ENCODE data around the gene SCAANT1.

The SCAANT1 gene

GRCh38 chr3:63900459-63900858, 11.7 kb downstream of the SCAANT1 start:
- no peak for DNase-seq (ENCODE audit: low read depth in 3 of 3)

- no peak for DNase-seq (ENCODE audit: low read depth in 3 of 3)
Observed at GRCh38 chr3:63900010-63900409, 12.2 kb downstream of the SCAANT1 start.

- no peak for DNase-seq (ENCODE audit: low read depth in 3 of 3)
Observed at GRCh38 chr3:63896332-63897030, 15.7 kb downstream of the SCAANT1 start.

GRCh38 chr3:63895422-63896189, 16.6 kb downstream of the SCAANT1 start:
- DNase-seq (ENCODE audit: low read depth in 3 of 3): no peak

GRCh38 chr3:63892773-63893352, 19.3 kb downstream of the SCAANT1 start:
- no peak for DNase-seq (ENCODE audit: low read depth in 3 of 3)

- no peak for DNase-seq (ENCODE audit: low read depth in 3 of 3)
Observed at GRCh38 chr3:63891518-63891917, 20.7 kb downstream of the SCAANT1 start.

- DNase-seq (ENCODE audit: low read depth in 3 of 3): no peak
Observed at GRCh38 chr3:63886858-63887257, 25.3 kb downstream of the SCAANT1 start.

GRCh38 chr3:63880653-63881052, 31.5 kb downstream of the SCAANT1 start:
- no peak for DNase-seq (ENCODE audit: low read depth in 3 of 3)

- no peak for DNase-seq (ENCODE audit: low read depth in 3 of 3)
Observed at GRCh38 chr3:63878394-63879060, 33.7 kb downstream of the SCAANT1 start.

- DNase-seq (ENCODE audit: low read depth in 3 of 3): no peak
Observed at GRCh38 chr3:63877737-63878393, 34.3 kb downstream of the SCAANT1 start.

- no peak for DNase-seq (ENCODE audit: low read depth in 3 of 3)
Observed at GRCh38 chr3:63876260-63876659, 35.9 kb downstream of the SCAANT1 start.

- DNase-seq (ENCODE audit: low read depth in 3 of 3): no peak
Observed at GRCh38 chr3:63875510-63875909, 36.7 kb downstream of the SCAANT1 start.

GRCh38 chr3:63874769-63875168, 37.4 kb downstream of the SCAANT1 start:
- DNase-seq (ENCODE audit: low read depth in 3 of 3): no peak

GRCh38 chr3:63872135-63872924, 39.9 kb downstream of the SCAANT1 start:
- DNase-seq (ENCODE audit: low read depth in 3 of 3): no peak

- no peak for DNase-seq (ENCODE audit: low read depth in 3 of 3)
Observed at GRCh38 chr3:63870615-63871005, 41.6 kb downstream of the SCAANT1 start.

- DNase-seq (ENCODE audit: low read depth in 3 of 3): no peak
Observed at GRCh38 chr3:63869940-63870614, 42.1 kb downstream of the SCAANT1 start.

GRCh38 chr3:63867225-63867624, 45.0 kb downstream of the SCAANT1 start:
- DNase-seq (ENCODE audit: low read depth in 3 of 3): no peak

GRCh38 chr3:63864965-63865327, 47.2 kb downstream of the SCAANT1 start:
- DNase-seq (ENCODE audit: low read depth in 3 of 3): no peak

GRCh38 chr3:63864008-63864964, 47.9 kb downstream of the SCAANT1 start:
- DNase-seq (ENCODE audit: low read depth in 3 of 3): peak; percentile 2 to 30 (median 7)
